Body of pancreas (tissue), 4 donors: ENCODE data around the gene CTIF.

Experiments used
- CTCF ChIP-seq, 7 experiments: fragments of 450-650 bp in 4 of 7; fragments of 200-600 bp in 3 of 7; sonication (generic) in 3 of 7; IDR thresholded peaks; one replicate each; pipeline ENCODE4 v1.5.1; 2016 to 2019; ENCODE audit warnings: antibody characterized with exemption in 7 of 7
- POLR2A ChIP-seq, 3 donors: fragments of 450-650 bp; IDR thresholded peaks; one replicate each; pipeline ENCODE4 v1.6.1; 2016; ENCODE audit warnings: antibody characterized with exemption in 3 of 3, mild to moderate bottlenecking in 2 of 3

- TF ChIP-seq CTCF (IDR thresholded peaks at IDR 0.05) (no peak), POLR2A (IDR thresholded peaks at IDR 0.05) (no peak)
Observed at GRCh38 chr18:48762836-48763718, 224.2 kb downstream of the CTIF start.
